Liver (tissue), 3 donors: ENCODE measurements around the gene ING5.

Experiments used
- CTCF ChIP-seq: fragments of 150-350 bp; IDR thresholded peaks from 2 replicates; pipeline ENCODE4 v1.5.1; 2017; ENCODE audit warnings: improper control_type of control experiment, low read depth, low read length; ENCODE audit not compliant: missing input control
- EGR1 ChIP-seq, 2 donors: IDR thresholded peaks; 2 replicates each; pipeline ENCODE4 v1.6.1; 2016 to 2018; ENCODE audit warnings: antibody characterized with exemption in 2 of 2, low read depth in 2 of 2
- HNF4A ChIP-seq, 2 donors: conservative IDR thresholded peaks; 2 replicates each; pipeline ENCODE4 v1.6.1; 2016; ENCODE audit warnings: antibody characterized with exemption in 2 of 2, mild to moderate bottlenecking in 2 of 2
- JUND ChIP-seq, 2 donors: IDR thresholded peaks; 2 replicates each; pipeline ENCODE4 v1.6.1; 2016; ENCODE audit warnings: antibody characterized with exemption in 2 of 2
- MAX ChIP-seq: IDR thresholded peaks from 2 replicates; pipeline ENCODE4 v1.6.1; 2016; ENCODE audit warnings: antibody characterized with exemption
- YY1 ChIP-seq: IDR thresholded peaks from 2 replicates; pipeline ENCODE4 v1.6.1; 2016; ENCODE audit warnings: antibody characterized with exemption, mild to moderate bottlenecking
- TF ChIP-seq, protein P1 (sequence below): IDR thresholded peaks from 2 replicates; pipeline ENCODE4 v1.6.1; 2016; ENCODE audit warnings: antibody characterized with exemption, mild to moderate bottlenecking
- donor health status: healthy.
- donor health status: healthy.

- TF ChIP-seq MAX (no peak), CTCF (no peak), JUND (IDR thresholded peaks at IDR 0.05) (no peak), HNF4A (conservative IDR thresholded peaks at IDR 0.05) (no peak), YY1 (no peak), EGR1 (IDR thresholded peaks at IDR 0.05; ENCODE audit: low read depth in 2 of 2) (no peak)
- TF ChIP-seq, protein P1, sequence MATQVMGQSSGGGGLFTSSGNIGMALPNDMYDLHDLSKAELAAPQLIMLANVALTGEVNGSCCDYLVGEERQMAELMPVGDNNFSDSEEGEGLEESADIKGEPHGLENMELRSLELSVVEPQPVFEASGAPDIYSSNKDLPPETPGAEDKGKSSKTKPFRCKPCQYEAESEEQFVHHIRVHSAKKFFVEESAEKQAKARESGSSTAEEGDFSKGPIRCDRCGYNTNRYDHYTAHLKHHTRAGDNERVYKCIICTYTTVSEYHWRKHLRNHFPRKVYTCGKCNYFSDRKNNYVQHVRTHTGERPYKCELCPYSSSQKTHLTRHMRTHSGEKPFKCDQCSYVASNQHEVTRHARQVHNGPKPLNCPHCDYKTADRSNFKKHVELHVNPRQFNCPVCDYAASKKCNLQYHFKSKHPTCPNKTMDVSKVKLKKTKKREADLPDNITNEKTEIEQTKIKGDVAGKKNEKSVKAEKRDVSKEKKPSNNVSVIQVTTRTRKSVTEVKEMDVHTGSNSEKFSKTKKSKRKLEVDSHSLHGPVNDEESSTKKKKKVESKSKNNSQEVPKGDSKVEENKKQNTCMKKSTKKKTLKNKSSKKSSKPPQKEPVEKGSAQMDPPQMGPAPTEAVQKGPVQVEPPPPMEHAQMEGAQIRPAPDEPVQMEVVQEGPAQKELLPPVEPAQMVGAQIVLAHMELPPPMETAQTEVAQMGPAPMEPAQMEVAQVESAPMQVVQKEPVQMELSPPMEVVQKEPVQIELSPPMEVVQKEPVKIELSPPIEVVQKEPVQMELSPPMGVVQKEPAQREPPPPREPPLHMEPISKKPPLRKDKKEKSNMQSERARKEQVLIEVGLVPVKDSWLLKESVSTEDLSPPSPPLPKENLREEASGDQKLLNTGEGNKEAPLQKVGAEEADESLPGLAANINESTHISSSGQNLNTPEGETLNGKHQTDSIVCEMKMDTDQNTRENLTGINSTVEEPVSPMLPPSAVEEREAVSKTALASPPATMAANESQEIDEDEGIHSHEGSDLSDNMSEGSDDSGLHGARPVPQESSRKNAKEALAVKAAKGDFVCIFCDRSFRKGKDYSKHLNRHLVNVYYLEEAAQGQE = no peak
Observed at GRCh38 chr2:241668354-241668753, 33.5 kb upstream of the ING5 start.
